ENCODE data around the gene KCND2. TPM values are rescaled to one million over a fixed set of nuclear protein-coding genes. Genes with fewer than 3 reads are reported as not detected.

The KCND2 gene
- total RNA-seq, 2 experiments from 2014 or later = not detected

DNA sequence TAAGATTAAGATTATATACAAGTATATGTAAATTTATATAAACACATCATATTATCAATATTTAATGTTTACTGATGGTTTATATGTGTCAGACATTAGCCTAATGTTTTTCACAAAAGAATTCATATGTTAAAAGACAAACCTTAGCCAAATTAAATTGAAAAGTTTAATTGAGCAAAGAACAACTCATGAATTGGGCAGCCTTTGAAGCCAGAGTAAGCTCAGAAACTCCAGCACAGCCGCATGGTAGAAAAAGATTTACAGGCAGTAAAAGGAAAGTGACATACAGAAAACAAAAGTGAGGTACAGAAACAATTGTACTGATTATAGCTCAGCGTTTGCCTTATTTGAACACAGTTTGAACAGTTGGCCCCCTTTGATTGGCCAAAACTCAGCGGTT, 460.9 kb downstream of the KCND2 start:
- H3K27ac ChIP-seq (ENCODE audit: low read depth, low read length, poor library complexity, severe bottlenecking) = no peak overlapping the region
- H4K20me1 ChIP-seq (ENCODE audit: insufficient read depth, low read length) = no peaks in the 10 kb centered on the region
- H2AFZ ChIP-seq (ENCODE audit: low read length) = no peak overlapping the region
- no peaks in the 10 kb centered on the region for H3K4me1 ChIP-seq (ENCODE audit: insufficient read depth, low read length, poor library complexity, severe bottlenecking)
- TF ChIP-seq EZH2phosphoT487 (IDR thresholded peaks at IDR 0.05; ENCODE audit: borderline replicate concordance, low read depth, low read length) = no peak
- TF ChIP-seq, protein P1, sequence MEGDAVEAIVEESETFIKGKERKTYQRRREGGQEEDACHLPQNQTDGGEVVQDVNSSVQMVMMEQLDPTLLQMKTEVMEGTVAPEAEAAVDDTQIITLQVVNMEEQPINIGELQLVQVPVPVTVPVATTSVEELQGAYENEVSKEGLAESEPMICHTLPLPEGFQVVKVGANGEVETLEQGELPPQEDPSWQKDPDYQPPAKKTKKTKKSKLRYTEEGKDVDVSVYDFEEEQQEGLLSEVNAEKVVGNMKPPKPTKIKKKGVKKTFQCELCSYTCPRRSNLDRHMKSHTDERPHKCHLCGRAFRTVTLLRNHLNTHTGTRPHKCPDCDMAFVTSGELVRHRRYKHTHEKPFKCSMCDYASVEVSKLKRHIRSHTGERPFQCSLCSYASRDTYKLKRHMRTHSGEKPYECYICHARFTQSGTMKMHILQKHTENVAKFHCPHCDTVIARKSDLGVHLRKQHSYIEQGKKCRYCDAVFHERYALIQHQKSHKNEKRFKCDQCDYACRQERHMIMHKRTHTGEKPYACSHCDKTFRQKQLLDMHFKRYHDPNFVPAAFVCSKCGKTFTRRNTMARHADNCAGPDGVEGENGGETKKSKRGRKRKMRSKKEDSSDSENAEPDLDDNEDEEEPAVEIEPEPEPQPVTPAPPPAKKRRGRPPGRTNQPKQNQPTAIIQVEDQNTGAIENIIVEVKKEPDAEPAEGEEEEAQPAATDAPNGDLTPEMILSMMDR (conservative IDR thresholded peaks at IDR 0.05; ENCODE audit: low read length) = no peak
- no peaks in the 10 kb centered on the region for H3K36me3 ChIP-seq (ENCODE audit: insufficient read depth, low read length)
- intact Hi-C loops (cut with micrococcal nuclease; ENCODE audit: unreplicated experiment) = no loop called here
- H3K79me2 ChIP-seq (ENCODE audit: insufficient read depth, low read depth, low read length) = no peaks in the 10 kb centered on the region
- no TSS peak for BruUV-seq (replicated peaks)
- H3K4me3 ChIP-seq (ENCODE audit: low read depth, low read length, poor library complexity, severe bottlenecking) = no peak overlapping the region
- ChIA-PET CTCF (ENCODE audit: unreplicated experiment) (no interaction called here), POLR2A (interaction anchor here (0.9 kb wide), 1 partner anchor 23 kb away, joined by 3 read pairs; no protein-coding TSS in a partner anchor)
- H3K9me3 ChIP-seq (ENCODE audit: low read length) = no peaks in the 10 kb centered on the region
- H3K9me2 ChIP-seq (ENCODE audit: insufficient read depth, low read length) = no peaks in the 10 kb centered on the region
- no peak for DNase-seq (ENCODE audit: low spot score)
- H3K4me2 ChIP-seq (ENCODE audit: low read length) = no peak overlapping the region

DNA sequence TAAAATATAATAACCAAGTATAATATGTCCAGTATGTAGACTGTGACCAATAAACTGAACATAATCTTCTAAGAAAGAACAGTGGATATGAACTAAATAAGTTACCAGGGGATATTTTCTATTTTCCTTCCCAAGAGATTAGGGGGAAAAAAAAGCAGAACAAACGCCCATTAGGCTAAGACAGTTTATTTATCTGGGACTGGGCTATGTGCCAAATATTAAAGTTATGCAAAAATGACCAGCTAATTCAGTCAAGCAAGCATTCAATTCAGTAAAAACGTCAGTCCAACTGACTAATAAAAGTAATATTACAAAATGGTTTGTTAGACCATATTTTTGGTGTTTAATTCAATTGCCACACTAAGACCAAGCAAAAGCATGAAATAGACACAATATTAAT, 462.8 kb downstream of the KCND2 start:
- no peak overlapping the region for H3K4me3 ChIP-seq (ENCODE audit: low read depth, low read length, poor library complexity, severe bottlenecking)
- no peak overlapping the region; the same call in 1 of the 2 replicates for H2AFZ ChIP-seq (ENCODE audit: low read length)
- no TSS peak for BruUV-seq (replicated peaks)
- no peaks in the 10 kb centered on the region for H3K4me1 ChIP-seq (ENCODE audit: insufficient read depth, low read length, poor library complexity, severe bottlenecking)
- no peak overlapping the region for H3K27ac ChIP-seq (ENCODE audit: low read depth, low read length, poor library complexity, severe bottlenecking)
- ChIA-PET CTCF (ENCODE audit: unreplicated experiment) (no interaction called here), POLR2A (no interaction called here)
- TF ChIP-seq, protein P1 (conservative IDR thresholded peaks at IDR 0.05; ENCODE audit: low read length) = no peak
- TF ChIP-seq EZH2phosphoT487 (IDR thresholded peaks at IDR 0.05; ENCODE audit: borderline replicate concordance, low read depth, low read length) = no peak
- H3K9me2 ChIP-seq (ENCODE audit: insufficient read depth, low read length) = no peaks in the 10 kb centered on the region
- no peaks in the 10 kb centered on the region for H3K36me3 ChIP-seq (ENCODE audit: insufficient read depth, low read length)
- intact Hi-C loops (cut with micrococcal nuclease; ENCODE audit: unreplicated experiment) = no loop called here
- H3K4me2 ChIP-seq (ENCODE audit: low read length) = no peak overlapping the region
- no peaks in the 10 kb centered on the region for H3K9me3 ChIP-seq (ENCODE audit: low read length)
- no peak for DNase-seq (ENCODE audit: low spot score)
- H4K20me1 ChIP-seq (ENCODE audit: insufficient read depth, low read length) = no peaks in the 10 kb centered on the region
- no peaks in the 10 kb centered on the region for H3K79me2 ChIP-seq (ENCODE audit: insufficient read depth, low read depth, low read length)

DNA sequence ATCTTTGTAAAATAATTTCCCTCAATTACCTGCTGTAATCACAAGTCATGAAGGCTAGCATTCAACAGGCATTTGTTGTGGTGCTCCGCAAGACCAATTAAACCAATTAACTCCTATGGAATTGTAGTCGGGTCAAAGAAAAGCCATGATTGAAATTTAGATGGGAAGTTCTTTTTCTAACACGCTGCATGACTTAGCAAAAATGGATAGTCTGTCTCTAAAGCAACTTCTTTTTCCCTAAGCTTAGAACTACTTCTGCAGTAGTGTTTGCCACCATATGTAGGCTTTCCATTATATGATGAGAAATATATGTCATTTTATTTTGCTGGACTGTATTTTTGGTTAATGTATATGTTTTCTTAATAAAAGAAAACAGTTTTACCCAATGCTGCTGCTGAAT, 465.8 kb downstream of the KCND2 start:
- Histone ChIP-seq H3K4me2 (ENCODE audit: low read length) (no peak overlapping the region), H3K9me2 (ENCODE audit: insufficient read depth, low read length) (no peaks in the 10 kb centered on the region), H3K4me1 (ENCODE audit: insufficient read depth, low read length, poor library complexity, severe bottlenecking) (no peaks in the 10 kb centered on the region), H3K27ac (ENCODE audit: low read depth, low read length, poor library complexity, severe bottlenecking) (no peak overlapping the region), H3K9me3 (ENCODE audit: low read length) (no peaks in the 10 kb centered on the region), H4K20me1 (ENCODE audit: insufficient read depth, low read length) (no peaks in the 10 kb centered on the region), H2AFZ (ENCODE audit: low read length) (no peak overlapping the region), H3K4me3 (ENCODE audit: low read depth, low read length, poor library complexity, severe bottlenecking) (no peak overlapping the region), H3K36me3 (ENCODE audit: insufficient read depth, low read length) (no peaks in the 10 kb centered on the region), H3K79me2 (ENCODE audit: insufficient read depth, low read depth, low read length) (no peaks in the 10 kb centered on the region)
- no TSS peak for BruUV-seq (replicated peaks)
- POLR2A ChIA-PET = no interaction called here
- CTCF ChIA-PET (ENCODE audit: unreplicated experiment) = no interaction called here
- no peak for DNase-seq (ENCODE audit: low spot score)
- intact Hi-C loops (cut with micrococcal nuclease; ENCODE audit: unreplicated experiment) = no loop called here
- TF ChIP-seq, protein P1 (conservative IDR thresholded peaks at IDR 0.05; ENCODE audit: low read length) = no peak
- no peak for TF ChIP-seq EZH2phosphoT487 (IDR thresholded peaks at IDR 0.05; ENCODE audit: borderline replicate concordance, low read depth, low read length)
